ENCODE data around the gene TFB2M.
A peak's percentile ranks its signal among the peaks of the same experiment; 100 is the strongest.

TFB2M gene

DNA sequence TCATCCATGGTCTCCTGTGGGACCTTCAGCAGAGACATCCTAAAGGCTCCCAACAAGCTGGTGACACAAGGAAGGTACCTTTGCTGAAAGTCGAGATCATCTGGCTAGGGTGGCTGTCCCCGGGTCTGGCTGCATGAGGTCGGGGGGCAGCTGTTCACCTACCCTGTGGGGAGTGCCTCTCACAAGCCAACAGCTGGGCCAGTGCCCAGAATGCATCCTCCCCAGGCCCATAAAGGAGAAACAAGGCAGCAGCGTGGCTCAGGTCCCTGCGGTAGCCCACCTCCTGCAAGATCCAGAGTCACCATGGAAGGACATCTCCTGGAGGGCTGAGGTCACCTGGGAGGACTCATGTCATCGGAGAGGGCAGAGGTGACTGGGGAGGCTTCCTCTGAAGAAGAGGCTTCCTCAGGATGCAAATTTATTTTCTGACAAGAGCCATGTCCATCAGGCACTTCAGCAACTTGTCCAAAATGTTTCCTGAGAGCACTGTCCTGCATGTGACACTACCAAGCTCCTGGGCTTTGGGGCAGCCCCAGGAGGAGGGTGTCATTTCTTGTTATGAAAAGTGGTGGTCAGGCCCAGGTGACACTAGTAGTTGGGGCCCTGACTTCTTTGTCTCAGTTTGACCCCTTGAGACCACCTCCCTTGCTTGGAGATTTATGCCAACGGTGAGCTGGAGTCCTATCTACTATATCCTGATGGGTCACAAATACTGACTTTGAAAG lies 52.3 kb downstream of the TFB2M start:
- no peaks in the 10 kb centered on the region for H3K27me3 ChIP-seq (ENCODE audit: low read length)
- H3F3A ChIP-seq (ENCODE audit: insufficient read depth), result no peaks in the 10 kb centered on the region
- no peak overlapping the region for H3K27ac ChIP-seq (ENCODE audit: low read depth, low read length)
- H3K4me2 ChIP-seq (ENCODE audit: low read depth, low read length, poor library complexity, severe bottlenecking), result peak overlapping the region; percentile 7
- no peaks in the 10 kb centered on the region for H3K9me2 ChIP-seq (replicated peaks; ENCODE audit: insufficient read depth, low read length)
- no peaks in the 10 kb centered on the region for H3K79me2 ChIP-seq (ENCODE audit: insufficient read depth, low read length)
- no peaks in the 10 kb centered on the region for H3K36me3 ChIP-seq (ENCODE audit: low read length)
- H2AFZ ChIP-seq (ENCODE audit: low read depth, low read length, severe bottlenecking), result no peak overlapping the region
- H3K9me3 ChIP-seq (ENCODE audit: insufficient read depth, low read length), result peaks cover 24% of the 10 kb centered on the region; the same call in 1 of the 2 replicates
- TF ChIP-seq EZH2phosphoT487 (conservative IDR thresholded peaks at IDR 0.05; ENCODE audit: low read length) (no peak), CTCF (IDR thresholded peaks at IDR 0.05; ENCODE audit: insufficient read depth, low read length, poor library complexity, severe bottlenecking) (no peak)
- H4K20me1 ChIP-seq (ENCODE audit: low read depth, low read length), result no peaks in the 10 kb centered on the region
- no peak overlapping the region for H3K4me3 ChIP-seq (ENCODE audit: insufficient read depth, low read length, poor library complexity, severe bottlenecking)
- H3K9ac ChIP-seq (ENCODE audit: low read length), result no peak overlapping the region

- H3K9me2 ChIP-seq (replicated peaks; ENCODE audit: insufficient read depth, low read length), result no peaks in the 10 kb centered on the region
- no peak overlapping the region for H3K9ac ChIP-seq (ENCODE audit: low read length)
- TF ChIP-seq EZH2phosphoT487 (conservative IDR thresholded peaks at IDR 0.05; ENCODE audit: low read length) (no peak), CTCF (IDR thresholded peaks at IDR 0.05; ENCODE audit: insufficient read depth, low read length, poor library complexity, severe bottlenecking) (no peak)
- no peaks in the 10 kb centered on the region for H4K20me1 ChIP-seq (ENCODE audit: low read depth, low read length)
- H3K4me2 ChIP-seq (ENCODE audit: low read depth, low read length, poor library complexity, severe bottlenecking), result no peak overlapping the region
- no peak overlapping the region for H3K4me3 ChIP-seq (ENCODE audit: insufficient read depth, low read length, poor library complexity, severe bottlenecking)
- H3K27me3 ChIP-seq (ENCODE audit: low read length), result no peaks in the 10 kb centered on the region
- H2AFZ ChIP-seq (ENCODE audit: low read depth, low read length, severe bottlenecking), result no peak overlapping the region
- H3K79me2 ChIP-seq (ENCODE audit: insufficient read depth, low read length), result no peaks in the 10 kb centered on the region
- no peaks in the 10 kb centered on the region for H3K36me3 ChIP-seq (ENCODE audit: low read length)
- H3K9me3 ChIP-seq (ENCODE audit: insufficient read depth, low read length), result peaks cover 24% of the 10 kb centered on the region; the same call in 1 of the 2 replicates
- no peaks in the 10 kb centered on the region for H3F3A ChIP-seq (ENCODE audit: insufficient read depth)
- no peak overlapping the region for H3K27ac ChIP-seq (ENCODE audit: low read depth, low read length)
Observed at GRCh38 chr1:246513041-246513440, 53.0 kb downstream of the TFB2M start.

DNA sequence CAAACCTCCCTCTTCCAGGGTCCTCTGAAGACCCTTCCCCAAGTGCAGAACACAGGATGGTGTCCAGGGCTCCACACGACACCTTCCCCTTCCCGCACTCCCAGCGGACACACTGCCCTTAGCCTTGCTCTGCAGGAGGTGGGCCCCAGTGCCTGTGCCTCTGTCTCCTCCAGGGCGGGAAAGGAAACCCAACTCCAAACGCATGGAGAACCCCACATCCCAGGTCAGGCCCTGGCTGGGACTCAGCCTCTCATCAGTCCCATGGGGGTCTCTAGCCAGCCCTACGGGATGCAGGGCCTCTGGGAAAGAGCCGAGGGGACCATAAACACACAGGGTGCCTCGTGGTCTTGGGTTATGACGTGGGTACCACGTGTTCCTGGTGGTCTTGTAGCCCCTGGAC lies 53.4 kb downstream of the TFB2M start:
- Histone ChIP-seq H3F3A (ENCODE audit: insufficient read depth) (no peaks in the 10 kb centered on the region), H3K9me2 (replicated peaks; ENCODE audit: insufficient read depth, low read length) (no peaks in the 10 kb centered on the region), H3K27ac (ENCODE audit: low read depth, low read length) (no peak overlapping the region), H3K9ac (ENCODE audit: low read length) (no peak overlapping the region), H3K9me3 (ENCODE audit: insufficient read depth, low read length) (peaks cover 24% of the 10 kb centered on the region; the same call in 1 of the 2 replicates), H3K36me3 (ENCODE audit: low read length) (no peaks in the 10 kb centered on the region), H2AFZ (ENCODE audit: low read depth, low read length, severe bottlenecking) (no peak overlapping the region), H3K4me2 (ENCODE audit: low read depth, low read length, poor library complexity, severe bottlenecking) (no peak overlapping the region), H3K79me2 (ENCODE audit: insufficient read depth, low read length) (no peaks in the 10 kb centered on the region), H4K20me1 (ENCODE audit: low read depth, low read length) (no peaks in the 10 kb centered on the region), H3K4me3 (ENCODE audit: insufficient read depth, low read length, poor library complexity, severe bottlenecking) (no peak overlapping the region), H3K27me3 (ENCODE audit: low read length) (no peaks in the 10 kb centered on the region)
- TF ChIP-seq EZH2phosphoT487 (conservative IDR thresholded peaks at IDR 0.05; ENCODE audit: low read length) (no peak), CTCF (IDR thresholded peaks at IDR 0.05; ENCODE audit: insufficient read depth, low read length, poor library complexity, severe bottlenecking) (no peak)

Data from SU-DHL-6 (cell line).